IPS-18c (cell line): ENCODE data around the gene HBA1.
"Not testable (repeated sequence)": the region's sequence is repeated elsewhere in the genome, so short reads cannot be mapped to it uniquely, and the experiment has no call there.

ENCODE experiments used
- H3K4me3 ChIP-seq: 2 replicates; pipeline ENCODE4 v1.7.0; 2013; ENCODE audit warnings: low read depth, mild to moderate bottlenecking, low read length, moderate library complexity; ENCODE audit not compliant: insufficient read depth
- H3K9me3 ChIP-seq: one replicate; pipeline ENCODE4 v1.6.1; 2013; ENCODE audit warnings: mild to moderate bottlenecking, low read length, moderate library complexity; ENCODE audit not compliant: control insufficient read depth, insufficient read depth

HBA1 gene

DNA sequence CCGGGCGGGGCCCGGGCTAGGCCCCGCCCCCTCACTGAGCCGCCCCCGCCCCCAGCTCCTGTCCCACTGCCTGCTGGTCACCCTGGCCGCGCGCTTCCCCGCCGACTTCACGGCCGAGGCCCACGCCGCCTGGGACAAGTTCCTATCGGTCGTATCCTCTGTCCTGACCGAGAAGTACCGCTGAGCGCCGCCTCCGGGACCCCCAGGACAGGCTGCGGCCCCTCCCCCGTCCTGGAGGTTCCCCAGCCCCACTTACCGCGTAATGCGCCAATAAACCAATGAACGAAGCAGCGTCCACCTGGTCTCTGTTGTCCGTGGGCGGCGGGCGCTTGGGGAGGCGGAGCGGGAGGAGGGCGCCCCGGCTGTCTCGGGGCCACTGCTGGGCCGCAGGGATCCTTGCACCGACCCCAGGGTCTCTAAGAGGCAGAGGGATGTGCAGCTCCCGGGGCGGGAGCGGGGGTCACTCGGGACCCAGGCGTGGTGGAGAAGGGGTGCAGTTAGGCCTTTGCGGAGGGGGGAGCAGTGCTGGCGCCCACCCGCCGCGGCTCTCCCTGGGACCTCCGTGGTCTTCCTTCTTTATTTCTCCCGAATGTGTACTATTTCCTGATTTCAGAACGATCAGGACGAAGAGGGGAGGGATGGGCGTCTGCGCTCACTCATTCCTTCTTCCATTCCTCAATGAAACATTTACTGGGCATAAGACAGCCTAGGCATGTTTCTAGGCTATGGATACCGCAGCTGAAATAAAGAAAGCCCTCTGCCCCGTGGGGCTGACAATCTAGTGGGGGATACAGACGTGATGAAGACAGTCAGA, 22.1 kb upstream of the HBA1 start:
- no peaks in the 10 kb centered on the region for H3K9me3 ChIP-seq
- peak overlapping the region; percentile 62 for H3K4me3 ChIP-seq

DNA sequence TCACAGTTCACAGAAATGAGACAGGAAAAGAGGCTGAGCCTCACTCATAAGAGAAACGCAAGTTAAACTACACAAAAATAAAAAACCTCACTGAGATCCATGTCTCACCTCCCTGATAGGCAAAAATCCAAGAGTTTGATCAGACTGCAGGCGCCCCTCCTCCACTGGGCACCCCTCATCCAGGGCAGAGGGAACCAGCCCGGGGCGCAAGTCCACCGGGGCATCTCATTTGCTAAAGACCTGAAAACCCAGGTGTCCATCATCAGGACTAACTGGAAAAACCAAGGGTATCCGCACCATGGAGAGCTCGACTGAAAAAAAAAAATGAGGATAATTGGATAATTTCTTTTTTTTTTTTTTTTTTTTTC, 21.5 kb upstream of the HBA1 start:
- Histone ChIP-seq H3K4me3 (peak overlapping the region; percentile 62; the same call in 1 of the 2 replicates), H3K9me3 (no peaks in the 10 kb centered on the region)

DNA sequence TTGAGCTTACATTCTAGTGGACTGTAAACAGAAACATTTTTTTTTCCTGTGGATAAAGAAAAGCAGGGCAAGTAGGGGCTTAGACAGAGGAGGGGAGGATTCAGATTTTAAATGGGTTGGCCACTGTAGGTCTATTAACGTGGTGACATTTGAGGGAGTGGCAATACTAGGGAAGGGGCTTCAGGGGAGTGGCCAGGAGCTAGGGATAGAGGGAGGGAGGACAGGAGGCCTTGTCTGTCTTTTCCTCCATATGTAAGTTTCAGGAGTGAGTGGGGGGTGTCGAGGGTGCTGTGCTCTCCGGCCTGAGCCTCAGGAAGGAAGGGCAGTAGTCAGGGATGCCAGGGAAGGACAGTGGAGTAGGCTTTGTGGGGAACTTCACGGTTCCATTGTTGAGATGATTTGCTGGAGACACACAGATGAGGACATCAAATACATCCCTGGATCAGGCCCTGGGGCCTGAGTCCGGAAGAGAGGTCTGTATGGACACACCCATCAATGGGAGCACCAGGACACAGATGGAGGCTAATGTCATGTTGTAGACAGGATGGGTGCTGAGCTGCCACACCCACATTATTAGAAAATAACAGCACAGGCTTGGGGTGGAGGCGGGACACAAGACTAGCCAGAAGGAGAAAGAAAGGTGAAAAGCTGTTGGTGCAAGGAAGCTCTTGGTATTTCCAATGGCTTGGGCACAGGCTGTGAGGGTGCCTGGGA, 17.2 kb upstream of the HBA1 start:
- H3K4me3 ChIP-seq: no peak overlapping the region

DNA sequence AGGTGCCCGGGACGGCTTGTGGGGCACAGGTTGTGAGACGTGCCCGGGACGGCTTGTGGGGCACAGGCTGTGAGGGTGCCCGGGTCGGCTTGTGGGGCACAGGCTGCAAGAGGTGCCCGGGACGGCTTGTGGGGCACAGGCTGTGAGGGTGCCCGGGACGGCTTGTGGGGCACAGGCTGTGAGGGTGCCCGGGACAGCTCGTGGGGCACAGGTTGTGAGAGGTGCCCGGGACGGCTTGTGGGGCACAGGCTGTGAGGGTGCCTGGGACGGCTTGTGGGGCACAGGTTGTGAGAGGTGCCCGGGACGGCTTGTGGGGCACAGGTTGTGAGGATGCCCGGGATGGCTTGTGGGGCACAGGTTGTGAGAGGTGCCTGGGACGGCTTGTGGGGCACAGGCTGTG, 16.2 kb upstream of the HBA1 start:
- not testable (repeated sequence) for H3K9me3 ChIP-seq, H3K4me3 ChIP-seq

More for the DNA sequence above, 17.2 kb upstream of the HBA1 start:
- H3K9me3 ChIP-seq: no peaks in the 10 kb centered on the region

GRCh38 chr16:160691-161190, 15.7 kb upstream of the HBA1 start:
- no peaks in the 10 kb centered on the region for H3K9me3 ChIP-seq
- H3K4me3 ChIP-seq: no peak overlapping the region

DNA sequence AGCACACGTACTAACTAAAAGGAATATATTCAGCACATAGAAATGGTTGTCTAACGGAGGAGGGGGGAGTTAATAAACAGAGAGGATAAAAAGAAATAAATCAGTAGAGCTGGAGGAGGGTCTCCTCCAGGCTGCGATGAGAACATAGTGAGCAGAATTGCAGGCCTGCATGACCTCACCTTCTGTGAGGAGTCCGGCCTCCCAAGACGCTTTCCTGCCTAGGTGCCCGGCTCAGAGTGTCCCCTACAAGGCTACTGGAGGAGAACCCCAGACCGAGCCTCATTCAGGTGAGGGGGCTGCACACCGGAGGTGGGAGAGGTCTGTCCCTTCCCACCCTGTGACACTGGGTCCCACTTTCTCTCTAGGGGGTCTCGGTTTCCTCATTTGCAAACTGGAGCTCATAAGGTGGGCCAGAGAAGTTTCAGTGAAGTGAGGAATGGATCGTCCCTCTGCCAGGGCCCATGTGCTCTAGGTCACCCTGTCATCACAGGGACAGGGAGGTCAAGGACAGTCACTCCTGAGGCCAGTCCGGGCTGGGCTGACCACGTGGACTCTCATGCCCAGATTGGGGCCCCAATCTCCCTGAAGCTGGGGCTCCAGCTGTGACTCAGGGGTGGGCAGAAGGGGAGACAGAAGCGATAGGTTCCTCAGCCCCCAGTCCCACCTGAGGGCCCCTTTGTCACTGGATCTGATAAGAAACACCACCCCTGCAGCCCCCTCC, 14.0 kb upstream of the HBA1 start:
- Histone ChIP-seq H3K4me3 (no peak overlapping the region), H3K9me3 (no peaks in the 10 kb centered on the region)

GRCh38 chr16:163139-163538, 13.3 kb upstream of the HBA1 start:
- not testable (repeated sequence) for H3K4me3 ChIP-seq, H3K9me3 ChIP-seq

DNA sequence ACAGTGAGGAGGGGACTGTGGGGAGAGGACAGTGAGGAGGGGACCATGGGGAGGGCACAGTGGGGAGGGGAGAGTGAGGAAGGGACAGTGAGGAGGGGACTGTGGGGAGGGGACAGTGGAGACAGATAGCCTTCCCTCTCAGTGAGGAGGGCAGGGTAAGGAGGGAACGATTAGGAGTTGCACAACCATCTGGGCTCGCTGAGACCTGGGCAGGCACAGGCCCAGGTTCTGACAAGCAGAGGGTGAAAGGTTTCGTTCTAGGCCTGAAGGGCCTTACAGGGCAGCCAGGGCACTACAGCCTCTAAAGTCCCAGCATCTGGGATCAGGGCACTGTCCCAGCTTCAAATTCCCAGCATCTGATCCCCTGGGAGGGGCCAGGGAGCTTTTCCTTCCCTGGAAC, 12.8 kb upstream of the HBA1 start:
- H3K4me3 ChIP-seq, H3K9me3 ChIP-seq: not testable (repeated sequence)

DNA sequence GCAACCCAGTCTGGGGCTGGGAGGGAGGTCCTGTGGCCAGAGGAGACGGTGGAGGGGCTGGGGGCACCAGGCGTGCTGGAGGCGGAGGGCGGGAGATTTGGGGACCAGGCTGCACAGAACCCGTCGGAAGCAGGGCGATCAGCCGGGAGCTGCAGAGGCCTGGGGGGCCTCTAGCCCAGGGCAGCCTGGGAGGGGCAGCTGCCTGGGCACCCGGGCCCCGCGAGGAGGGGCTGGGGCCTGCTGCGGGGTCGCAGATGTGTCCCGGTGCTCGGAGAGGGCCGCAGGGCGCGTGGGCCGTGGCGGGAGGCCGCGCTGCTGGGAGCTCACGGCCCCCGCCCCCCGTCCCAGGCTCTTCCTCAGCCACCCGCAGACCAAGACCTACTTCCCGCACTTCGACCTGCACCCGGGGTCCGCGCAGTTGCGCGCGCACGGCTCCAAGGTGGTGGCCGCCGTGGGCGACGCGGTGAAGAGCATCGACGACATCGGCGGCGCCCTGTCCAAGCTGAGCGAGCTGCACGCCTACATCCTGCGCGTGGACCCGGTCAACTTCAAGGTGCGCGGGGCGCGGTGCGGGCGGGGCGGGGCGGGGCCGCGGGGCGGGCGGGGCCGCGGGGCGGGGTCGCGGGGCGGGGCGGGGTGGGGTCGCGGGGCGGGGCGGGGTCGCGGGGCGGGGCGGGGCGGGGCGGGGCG, 12.2 kb upstream of the HBA1 start:
- not testable (repeated sequence) for H3K4me3 ChIP-seq, H3K9me3 ChIP-seq

- H3K9me3 ChIP-seq: peaks cover 2% of the 10 kb centered on the region
- H3K4me3 ChIP-seq: peak overlapping the region; percentile 40
Measured at GRCh38 chr16:164827-165538, 11.5 kb upstream of the HBA1 start.

- H3K4me3 ChIP-seq: peak within 1 kb of the TSS; percentile 40
- H3K9me3 ChIP-seq: peaks cover 2% of the 10 kb centered on the region
Measured at GRCh38 chr16:165539-166374, 10.7 kb upstream of the HBA1 start, which contains the start of gene HBM. Gene HBM (plus strand): TSS chr16:165978. CDS start chr16:165998, 20 bp downstream.

- Histone ChIP-seq H3K9me3 (peaks cover 2% of the 10 kb centered on the region), H3K4me3 (0 out of 2 replicates have a peak overlapping the region, but pooled peaks have one; percentile 40)
Measured at GRCh38 chr16:166375-167121, 9.9 kb upstream of the HBA1 start.

- peaks cover 2% of the 10 kb centered on the region for H3K9me3 ChIP-seq
- no peak overlapping the region for H3K4me3 ChIP-seq
Measured at GRCh38 chr16:167122-167690, 9.3 kb upstream of the HBA1 start.

GRCh38 chr16:168424-168823, 8.1 kb upstream of the HBA1 start:
- Histone ChIP-seq H3K9me3 (peaks cover 2% of the 10 kb centered on the region), H3K4me3 (no peak overlapping the region)

- peaks cover 2% of the 10 kb centered on the region for H3K9me3 ChIP-seq
- no peak overlapping the region for H3K4me3 ChIP-seq
Measured at GRCh38 chr16:169014-169413, 7.5 kb upstream of the HBA1 start.
